ENCODE results near the gene KRT86. TPM values are rescaled to one million over a fixed set of nuclear protein-coding genes. Genes with fewer than 3 reads are reported as not detected.

The KRT86 gene
- total and polyA plus RNA-seq, 9 of the 15 experiments (the other 6 are each of a cell fraction or from before 2014, with no cell fraction given): not detected

- no peak for TF ChIP-seq ZNF280A (IDR thresholded peaks at IDR 0.05; ENCODE audit: low read depth, partially characterized antibody)
- TF ChIP-seq ELF4 (CRISPR knock-in tag; IDR thresholded peaks at IDR 0.05): no peak
- no peak for TF ChIP-seq ZFP36 (IDR thresholded peaks at IDR 0.05; ENCODE audit: low read depth, low read length, partially characterized antibody)
- TF ChIP-seq RREB1 (CRISPR knock-in tag; IDR thresholded peaks at IDR 0.05): no peak
- TF ChIP-seq ZEB2 (IDR thresholded peaks at IDR 0.05): no peak
- TF ChIP-seq NR3C1 (CRISPR knock-in tag; IDR thresholded peaks at IDR 0.05): no peak
- TF ChIP-seq ZNF121 (CRISPR knock-in tag; conservative IDR thresholded peaks at IDR 0.05): no peak
- no peak for TF ChIP-seq SRF (CRISPR knock-in tag; IDR thresholded peaks at IDR 0.05)
- TF ChIP-seq ZBTB11 (CRISPR knock-in tag; IDR thresholded peaks at IDR 0.05): no peak
- no peak for TF ChIP-seq KHSRP (IDR thresholded peaks at IDR 0.05)
- 0 out of 2 replicates have a peak, but pooled peaks have one; percentile 12 for TF ChIP-seq FOSL1 (tag; conservative IDR thresholded peaks at IDR 0.05)
- TF ChIP-seq ATF3 (IDR thresholded peaks at IDR 0.05): peak; percentile 42; the same call in 1 of the 2 replicates
- TF ChIP-seq ATF3 (CRISPR knock-in tag; conservative IDR thresholded peaks at IDR 0.05): no peak
- peak; percentile 61 for TF ChIP-seq NFE2 (IDR thresholded peaks at IDR 0.05; ENCODE audit: low read depth)
- no peak for TF ChIP-seq PYGO2 (tag; IDR thresholded peaks at IDR 0.05)
- no peak for TF ChIP-seq XRCC4 (IDR thresholded peaks at IDR 0.05; ENCODE audit: extremely low read depth, insufficient read depth, insufficient read length)
These were observed 62.6 kb downstream of the KRT86 start (continued) for GRCh38 chr12:52337054-52337453.
